ENCODE measurements around the gene MATN1. TPM values are rescaled to one million over a fixed set of nuclear protein-coding genes. Genes with fewer than 3 reads are reported as not detected.

Gene MATN1
- total and polyA plus RNA-seq, 2 experiments from 2014 or later: 0.47 to 3.7 TPM

DNA sequence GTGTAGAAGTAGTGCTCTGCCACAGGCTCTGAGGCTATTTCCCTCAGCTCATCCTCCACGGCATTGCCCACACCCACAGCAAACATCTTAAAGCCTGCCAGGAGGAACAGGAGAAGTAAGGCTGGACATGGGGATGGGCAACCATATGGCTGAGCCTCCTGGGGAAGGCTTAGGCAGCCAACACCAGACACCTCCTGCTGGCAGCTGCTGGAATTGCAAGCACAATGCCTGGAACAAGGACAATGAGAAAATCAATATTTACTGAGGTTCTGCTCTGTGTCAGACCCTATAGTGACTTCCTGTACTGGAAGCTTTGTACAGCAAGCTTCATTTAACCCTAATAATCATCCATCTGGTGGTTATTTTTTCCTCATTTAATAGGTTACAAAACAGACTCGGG is 8.2 kb downstream of the MATN1 start:
- no peaks in the 10 kb centered on the region for H3K9me2 ChIP-seq (replicated peaks; ENCODE audit: insufficient read depth)
- peaks cover 3% of the 10 kb centered on the region for H3K79me2 ChIP-seq
- no peaks in the 10 kb centered on the region for H3K36me3 ChIP-seq (replicated peaks; ENCODE audit: insufficient read depth, low read depth)
- peaks cover 3% of the 10 kb centered on the region for H3K4me1 ChIP-seq (ENCODE audit: insufficient read depth)
- no peaks in the 10 kb centered on the region for H4K20me1 ChIP-seq (ENCODE audit: insufficient read depth, poor library complexity, severe bottlenecking)
- TF ChIP-seq EZH2phosphoT487 (IDR thresholded peaks at IDR 0.05; ENCODE audit: low read depth, severe bottlenecking, unreplicated experiment) (no peak), CTCF (IDR thresholded peaks at IDR 0.05; ENCODE audit: poor library complexity) (peak; percentile 31)
- no peak for DNase-seq (ENCODE audit: low spot score)
- no peak overlapping the region for H2AFZ ChIP-seq
- WGBS (ENCODE audit: low lambda C conversion rate, missing lambda C conversion rate): 94% methylated on average over 2 of the region's 2 CpGs
- H3K4me3 ChIP-seq: no peak overlapping the region
- no peaks in the 10 kb centered on the region for H3K27me3 ChIP-seq
- H3K27ac ChIP-seq: no peak overlapping the region
- H3K9me3 ChIP-seq (ENCODE audit: low read depth): no peaks in the 10 kb centered on the region
- no peak overlapping the region for H3K4me2 ChIP-seq

GRCh38 chr1:30714536-30715090 is 8.8 kb downstream of the MATN1 start:
- Histone ChIP-seq H3K27ac (no peak overlapping the region), H4K20me1 (ENCODE audit: insufficient read depth, poor library complexity, severe bottlenecking) (no peaks in the 10 kb centered on the region), H2AFZ (no peak overlapping the region), H3K27me3 (no peaks in the 10 kb centered on the region), H3K9me3 (ENCODE audit: low read depth) (no peaks in the 10 kb centered on the region), H3K9me2 (replicated peaks; ENCODE audit: insufficient read depth) (no peaks in the 10 kb centered on the region), H3K4me2 (no peak overlapping the region), H3K79me2 (peaks cover 1% of the 10 kb centered on the region), H3K36me3 (replicated peaks; ENCODE audit: insufficient read depth, low read depth) (no peaks in the 10 kb centered on the region), H3K4me3 (no peak overlapping the region), H3K4me1 (ENCODE audit: insufficient read depth) (peaks cover 3% of the 10 kb centered on the region)
- WGBS (ENCODE audit: low lambda C conversion rate, missing lambda C conversion rate): 98% methylated on average over 8 of the region's 8 CpGs
- TF ChIP-seq EZH2 (IDR thresholded peaks at IDR 0.05; ENCODE audit: borderline replicate concordance): no peak
- no peak for TF ChIP-seq CTCF (IDR thresholded peaks at IDR 0.05; ENCODE audit: poor library complexity)
- no peak for TF ChIP-seq EZH2phosphoT487 (IDR thresholded peaks at IDR 0.05; ENCODE audit: low read depth, severe bottlenecking, unreplicated experiment)
- DNase-seq (ENCODE audit: low spot score): no peak

DNA sequence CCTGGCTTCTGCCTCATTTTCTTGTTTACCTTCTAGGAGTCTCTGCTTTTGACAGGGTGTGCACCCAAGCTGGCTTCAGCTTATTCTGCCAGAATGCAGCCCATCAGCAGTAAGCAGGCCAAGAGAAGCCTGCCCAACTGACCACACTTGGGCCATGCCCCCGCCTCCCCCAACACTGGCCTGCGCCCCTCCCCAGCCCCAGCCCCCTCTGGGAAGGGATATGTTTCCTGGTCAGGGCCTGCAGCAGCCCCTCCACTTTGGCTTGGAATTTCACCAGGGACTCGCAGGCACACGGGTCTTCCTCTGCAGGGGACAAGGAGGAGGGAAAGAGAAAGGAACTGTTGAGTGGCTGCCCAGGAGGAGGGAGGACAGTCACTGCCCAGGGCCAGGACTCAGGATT is 9.4 kb downstream of the MATN1 start:
- no peaks in the 10 kb centered on the region for H3K36me3 ChIP-seq (replicated peaks; ENCODE audit: insufficient read depth, low read depth)
- H3K27me3 ChIP-seq: no peaks in the 10 kb centered on the region
- no peak overlapping the region for H3K4me2 ChIP-seq
- H3K4me1 ChIP-seq (ENCODE audit: insufficient read depth): no peaks in the 10 kb centered on the region
- no peak overlapping the region for H3K27ac ChIP-seq
- no peaks in the 10 kb centered on the region for H3K9me3 ChIP-seq (ENCODE audit: low read depth)
- H3K4me3 ChIP-seq: no peak overlapping the region
- no peaks in the 10 kb centered on the region for H3K79me2 ChIP-seq
- DNase-seq (ENCODE audit: low spot score): no peak
- WGBS (ENCODE audit: low lambda C conversion rate, missing lambda C conversion rate): 54% methylated on average over 3 of the region's 4 CpGs
- TF ChIP-seq CTCF (IDR thresholded peaks at IDR 0.05; ENCODE audit: poor library complexity): no peak
- TF ChIP-seq EZH2phosphoT487 (IDR thresholded peaks at IDR 0.05; ENCODE audit: low read depth, severe bottlenecking, unreplicated experiment): no peak
- H3K9me2 ChIP-seq (replicated peaks; ENCODE audit: insufficient read depth): no peaks in the 10 kb centered on the region
- H2AFZ ChIP-seq: no peak overlapping the region
- H4K20me1 ChIP-seq (ENCODE audit: insufficient read depth, poor library complexity, severe bottlenecking): no peaks in the 10 kb centered on the region

DNA sequence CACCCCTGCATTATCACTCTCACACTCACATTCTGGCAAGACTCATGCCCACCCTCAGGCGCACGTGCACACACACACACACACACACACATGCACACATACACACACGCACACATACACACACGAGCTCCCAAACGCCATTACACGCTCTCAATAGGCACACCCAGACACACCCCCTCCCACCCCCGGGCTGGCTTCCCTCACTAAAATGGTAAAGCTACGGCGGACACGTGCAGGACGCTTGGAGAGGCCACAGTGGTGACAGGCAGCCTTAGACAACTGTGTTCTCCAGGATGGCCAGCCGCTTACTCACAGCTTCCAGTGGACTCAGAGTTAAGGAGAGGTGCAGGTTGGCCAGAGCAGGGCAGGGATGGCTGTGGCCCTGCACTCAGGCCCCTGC is 10.1 kb downstream of the MATN1 start:
- H3K9me3 ChIP-seq (ENCODE audit: low read depth): no peaks in the 10 kb centered on the region
- TF ChIP-seq EZH2 (IDR thresholded peaks at IDR 0.05; ENCODE audit: borderline replicate concordance) (no peak), CTCF (IDR thresholded peaks at IDR 0.05; ENCODE audit: poor library complexity) (no peak), EZH2phosphoT487 (IDR thresholded peaks at IDR 0.05; ENCODE audit: low read depth, severe bottlenecking, unreplicated experiment) (no peak)
- 65% methylated on average over 11 of the region's 12 CpGs for WGBS (ENCODE audit: low lambda C conversion rate, missing lambda C conversion rate)
- no peaks in the 10 kb centered on the region for H3K4me1 ChIP-seq (ENCODE audit: insufficient read depth)
- no peak for DNase-seq (ENCODE audit: low spot score)
- no peaks in the 10 kb centered on the region for H3K36me3 ChIP-seq (replicated peaks; ENCODE audit: insufficient read depth, low read depth)
- H3K4me2 ChIP-seq: no peak overlapping the region
- no peaks in the 10 kb centered on the region for H4K20me1 ChIP-seq (ENCODE audit: insufficient read depth, poor library complexity, severe bottlenecking)
- no peaks in the 10 kb centered on the region for H3K27me3 ChIP-seq
- H3K9me2 ChIP-seq (replicated peaks; ENCODE audit: insufficient read depth): no peaks in the 10 kb centered on the region
- no peak overlapping the region for H2AFZ ChIP-seq
- H3K27ac ChIP-seq: no peak overlapping the region
- H3K79me2 ChIP-seq: no peaks in the 10 kb centered on the region
- H3K4me3 ChIP-seq: no peak overlapping the region
